Liver (tissue), 10 donors: ENCODE data around the gene ATF2. TPM values are rescaled to one million over a fixed set of nuclear protein-coding genes. Genes with fewer than 3 reads are reported as not detected.

Source experiments
- DNase-seq: peaks from one replicate; pipeline ENCODE4 v3.0.0-alpha.2; 2017; ENCODE audit warnings: low spot score
- H3K27ac ChIP-seq, 2 donors: one replicate each; pipeline ENCODE4 v1.7.0; 2013; ENCODE audit warnings: inconsistent platforms in 2 of 2, low read length in 2 of 2, control low read depth in 1 of 2, low read depth in 1 of 2, mild to moderate bottlenecking in 1 of 2
- H3K27me3 ChIP-seq, 4 donors: one replicate each; pipeline versions ENCODE4 v1.6.1 to v1.7.0; 2013; ENCODE audit warnings: low read length in 3 of 4, inconsistent platforms in 1 of 4, mild to moderate bottlenecking in 1 of 4, moderate library complexity in 1 of 4; ENCODE audit not compliant: control insufficient read depth in 4 of 4, insufficient read depth in 4 of 4
- H3K36me3 ChIP-seq, 4 donors: one replicate each; pipeline versions ENCODE4 v1.6.1 to v1.7.0; 2013; ENCODE audit warnings: low read length in 3 of 4, mild to moderate bottlenecking in 3 of 4, low read depth in 1 of 4, moderate library complexity in 1 of 4; ENCODE audit not compliant: control insufficient read depth in 4 of 4, insufficient read depth in 3 of 4
- H3K4me1 ChIP-seq, 4 donors: one replicate each; pipeline versions ENCODE4 v1.6.1 to v1.7.0; 2013; ENCODE audit warnings: low read length in 3 of 4, mild to moderate bottlenecking in 3 of 4, moderate library complexity in 1 of 4; ENCODE audit not compliant: control insufficient read depth in 4 of 4, insufficient read depth in 4 of 4
- H3K4me3 ChIP-seq, 3 donors: one replicate each; pipeline versions ENCODE4 v1.6.1 to v1.7.0; 2013; ENCODE audit warnings: low read length in 3 of 3, control low read depth in 1 of 3, low read depth in 1 of 3, mild to moderate bottlenecking in 1 of 3
- H3K9ac ChIP-seq, 2 donors: one replicate each; pipeline ENCODE4 v1.7.0; 2013; ENCODE audit warnings: low read length in 2 of 2, mild to moderate bottlenecking in 2 of 2, moderate library complexity in 2 of 2, control low read depth in 1 of 2, low read depth in 1 of 2
- H3K9me3 ChIP-seq, 4 donors: one replicate each; pipeline versions ENCODE4 v1.6.1 to v1.7.0; 2013; ENCODE audit warnings: low read length in 3 of 4; ENCODE audit not compliant: control insufficient read depth in 4 of 4
- EGR1 ChIP-seq, 2 donors: IDR thresholded peaks; 2 replicates each; pipeline ENCODE4 v1.6.1; 2016 to 2018; ENCODE audit warnings: antibody characterized with exemption in 2 of 2, low read depth in 2 of 2
- FOXA1 ChIP-seq: IDR thresholded peaks from 2 replicates; pipeline ENCODE4 v1.6.1; 2016; ENCODE audit warnings: antibody characterized with exemption
- FOXA2 ChIP-seq: IDR thresholded peaks from 2 replicates; pipeline ENCODE4 v1.6.1; 2016; ENCODE audit warnings: antibody characterized with exemption
- GABPA ChIP-seq, 2 donors: IDR thresholded peaks in 1 of 2; conservative IDR thresholded peaks in 1 of 2; 2 replicates each; pipeline ENCODE4 v1.6.1; 2016; ENCODE audit warnings: antibody characterized with exemption in 2 of 2, mild to moderate bottlenecking in 1 of 2, moderate library complexity in 1 of 2
- HNF4A ChIP-seq, 2 donors: conservative IDR thresholded peaks; 2 replicates each; pipeline ENCODE4 v1.6.1; 2016; ENCODE audit warnings: antibody characterized with exemption in 2 of 2, mild to moderate bottlenecking in 2 of 2
- JUND ChIP-seq, 2 donors: IDR thresholded peaks; 2 replicates each; pipeline ENCODE4 v1.6.1; 2016; ENCODE audit warnings: antibody characterized with exemption in 2 of 2
- NR2F2 ChIP-seq: IDR thresholded peaks from 2 replicates; pipeline ENCODE4 v1.6.1; 2016; ENCODE audit warnings: antibody characterized with exemption
- RAD21 ChIP-seq, 2 donors: IDR thresholded peaks; 2 replicates each; pipeline ENCODE4 v1.6.1; 2016; ENCODE audit warnings: antibody characterized with exemption in 2 of 2, mild to moderate bottlenecking in 2 of 2
- RXRA ChIP-seq, 2 donors: IDR thresholded peaks; 2 replicates each; pipeline ENCODE4 v1.6.1; 2017 to 2018; ENCODE audit warnings: antibody characterized with exemption in 2 of 2, mild to moderate bottlenecking in 1 of 2
- SP1 ChIP-seq: IDR thresholded peaks from 2 replicates; pipeline ENCODE4 v1.6.1; 2018; ENCODE audit warnings: antibody characterized with exemption, mild to moderate bottlenecking
- TAF1 ChIP-seq: conservative IDR thresholded peaks from 2 replicates; pipeline ENCODE4 v1.6.1; 2016; ENCODE audit warnings: antibody characterized with exemption, mild to moderate bottlenecking
- YY1 ChIP-seq: IDR thresholded peaks from 2 replicates; pipeline ENCODE4 v1.6.1; 2016; ENCODE audit warnings: antibody characterized with exemption, mild to moderate bottlenecking
- WGBS: extraction: QIAGEN DNeasy Blood & Tissue Kit; methylation state at CpG from one replicate; pipeline ENCODE4 v1.1.7; 2013; 5-methylcytosine and 5-hydroxymethylcytosine counted together
- polyA plus RNA-seq, 2 donors: library from polyadenylated mRNA; stranded (reverse) in 1 of 2; unstranded in 1 of 2; fragments of 200-250 nt in 1 of 2; fragments of >200 nt in 1 of 2; fragmentation: Nextera tagmentation in 1 of 2; extraction: Ambion mirVana in 1 of 2; gene quantifications; one replicate each; pipeline versions ENCODE4 v1.2.1 to v1.2.3, GENCODE V29; 2013 to 2015
- small RNA-seq: library from RNA; depleted of rRNA; stranded (forward); fragments of <200 nt; gene quantifications from one replicate; pipeline ENCODE3, GENCODE V24; 2014
- total RNA-seq, 2 donors: library from RNA; depleted of rRNA; stranded (reverse); fragments of >200 nt; gene quantifications; one replicate each; pipeline ENCODE4 v1.2.3, GENCODE V29; 2014
- TF ChIP-seq, protein P1 (sequence below): fragments of 150-350 bp; IDR thresholded peaks from 2 replicates; pipeline ENCODE4 v1.5.1; 2017; ENCODE audit warnings: improper control_type of control experiment, low read depth, low read length; ENCODE audit not compliant: missing input control
- TF ChIP-seq, protein P2 (sequence below): IDR thresholded peaks from 2 replicates; pipeline ENCODE4 v1.6.1; 2016; ENCODE audit warnings: antibody characterized with exemption
- TF ChIP-seq, protein P3 (sequence below): IDR thresholded peaks from 2 replicates; pipeline ENCODE4 v1.6.1; 2016; ENCODE audit warnings: antibody characterized with exemption
- TF ChIP-seq, protein P4 (sequence below): IDR thresholded peaks from 2 replicates; pipeline ENCODE4 v1.6.1; 2016; ENCODE audit warnings: antibody characterized with exemption, mild to moderate bottlenecking
- TF ChIP-seq, protein P5 (sequence below): IDR thresholded peaks from 2 replicates; pipeline ENCODE4 v1.6.1; 2016; ENCODE audit warnings: antibody characterized with exemption
- donor health status: healthy.
- donor health status: healthy.
- donor health status: healthy.
- donor health status: healthy.
- donor health status: healthy.

The ATF2 gene
- total and polyA plus RNA-seq, 4 donors: 10.4 to 34.0 (median 17.2) TPM

DNA sequence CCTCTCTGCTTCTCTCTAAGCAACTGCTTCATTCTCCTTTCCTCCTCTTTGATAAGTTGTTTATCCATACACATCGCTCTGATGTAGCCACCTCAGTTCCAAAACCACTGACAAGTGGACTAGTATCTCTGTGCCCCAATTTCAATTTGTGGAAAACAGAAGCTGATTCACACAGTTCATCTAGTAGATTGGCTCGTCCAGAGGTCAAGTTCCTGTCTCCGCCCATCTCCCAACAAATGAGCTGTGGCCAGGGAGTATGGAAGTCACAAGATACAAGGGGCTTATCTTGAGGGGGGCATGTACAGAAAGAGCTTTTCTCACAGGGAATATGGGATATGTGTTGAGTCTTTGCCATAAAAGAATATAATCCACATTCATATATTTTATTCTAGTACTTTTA is 145.1 kb downstream of the ATF2 start:
- Histone ChIP-seq H3K9ac (no peak overlapping the region), H3K27me3 (no peaks in the 10 kb centered on the region), H3K36me3 (no peaks in the 10 kb centered on the region), H3K4me3 (no peak overlapping the region), H3K9me3 (no peaks in the 10 kb centered on the region), H3K4me1 (no peaks in the 10 kb centered on the region), H3K27ac (no peak overlapping the region)
- WGBS: 80% methylated on average over 3 of the region's 3 CpGs
- TF ChIP-seq, protein P1, sequence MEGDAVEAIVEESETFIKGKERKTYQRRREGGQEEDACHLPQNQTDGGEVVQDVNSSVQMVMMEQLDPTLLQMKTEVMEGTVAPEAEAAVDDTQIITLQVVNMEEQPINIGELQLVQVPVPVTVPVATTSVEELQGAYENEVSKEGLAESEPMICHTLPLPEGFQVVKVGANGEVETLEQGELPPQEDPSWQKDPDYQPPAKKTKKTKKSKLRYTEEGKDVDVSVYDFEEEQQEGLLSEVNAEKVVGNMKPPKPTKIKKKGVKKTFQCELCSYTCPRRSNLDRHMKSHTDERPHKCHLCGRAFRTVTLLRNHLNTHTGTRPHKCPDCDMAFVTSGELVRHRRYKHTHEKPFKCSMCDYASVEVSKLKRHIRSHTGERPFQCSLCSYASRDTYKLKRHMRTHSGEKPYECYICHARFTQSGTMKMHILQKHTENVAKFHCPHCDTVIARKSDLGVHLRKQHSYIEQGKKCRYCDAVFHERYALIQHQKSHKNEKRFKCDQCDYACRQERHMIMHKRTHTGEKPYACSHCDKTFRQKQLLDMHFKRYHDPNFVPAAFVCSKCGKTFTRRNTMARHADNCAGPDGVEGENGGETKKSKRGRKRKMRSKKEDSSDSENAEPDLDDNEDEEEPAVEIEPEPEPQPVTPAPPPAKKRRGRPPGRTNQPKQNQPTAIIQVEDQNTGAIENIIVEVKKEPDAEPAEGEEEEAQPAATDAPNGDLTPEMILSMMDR: no peak
- no peak for TF ChIP-seq GABPA (IDR thresholded peaks at IDR 0.05 in 1 of 2, conservative IDR thresholded peaks at IDR 0.05 in 1 of 2)
- no peak for TF ChIP-seq EGR1 (IDR thresholded peaks at IDR 0.05; ENCODE audit: low read depth in 2 of 2)
- no peak for TF ChIP-seq NR2F2
- TF ChIP-seq, protein P2, sequence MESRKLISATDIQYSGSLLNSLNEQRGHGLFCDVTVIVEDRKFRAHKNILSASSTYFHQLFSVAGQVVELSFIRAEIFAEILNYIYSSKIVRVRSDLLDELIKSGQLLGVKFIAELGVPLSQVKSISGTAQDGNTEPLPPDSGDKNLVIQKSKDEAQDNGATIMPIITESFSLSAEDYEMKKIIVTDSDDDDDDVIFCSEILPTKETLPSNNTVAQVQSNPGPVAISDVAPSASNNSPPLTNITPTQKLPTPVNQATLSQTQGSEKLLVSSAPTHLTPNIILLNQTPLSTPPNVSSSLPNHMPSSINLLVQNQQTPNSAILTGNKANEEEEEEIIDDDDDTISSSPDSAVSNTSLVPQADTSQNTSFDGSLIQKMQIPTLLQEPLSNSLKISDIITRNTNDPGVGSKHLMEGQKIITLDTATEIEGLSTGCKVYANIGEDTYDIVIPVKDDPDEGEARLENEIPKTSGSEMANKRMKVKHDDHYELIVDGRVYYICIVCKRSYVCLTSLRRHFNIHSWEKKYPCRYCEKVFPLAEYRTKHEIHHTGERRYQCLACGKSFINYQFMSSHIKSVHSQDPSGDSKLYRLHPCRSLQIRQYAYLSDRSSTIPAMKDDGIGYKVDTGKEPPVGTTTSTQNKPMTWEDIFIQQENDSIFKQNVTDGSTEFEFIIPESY: no peak
- TF ChIP-seq SP1: no peak
- no peak for TF ChIP-seq JUND (IDR thresholded peaks at IDR 0.05)
- TF ChIP-seq, protein P3, sequence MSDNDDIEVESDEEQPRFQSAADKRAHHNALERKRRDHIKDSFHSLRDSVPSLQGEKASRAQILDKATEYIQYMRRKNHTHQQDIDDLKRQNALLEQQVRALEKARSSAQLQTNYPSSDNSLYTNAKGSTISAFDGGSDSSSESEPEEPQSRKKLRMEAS: no peak
- TF ChIP-seq, protein P4, sequence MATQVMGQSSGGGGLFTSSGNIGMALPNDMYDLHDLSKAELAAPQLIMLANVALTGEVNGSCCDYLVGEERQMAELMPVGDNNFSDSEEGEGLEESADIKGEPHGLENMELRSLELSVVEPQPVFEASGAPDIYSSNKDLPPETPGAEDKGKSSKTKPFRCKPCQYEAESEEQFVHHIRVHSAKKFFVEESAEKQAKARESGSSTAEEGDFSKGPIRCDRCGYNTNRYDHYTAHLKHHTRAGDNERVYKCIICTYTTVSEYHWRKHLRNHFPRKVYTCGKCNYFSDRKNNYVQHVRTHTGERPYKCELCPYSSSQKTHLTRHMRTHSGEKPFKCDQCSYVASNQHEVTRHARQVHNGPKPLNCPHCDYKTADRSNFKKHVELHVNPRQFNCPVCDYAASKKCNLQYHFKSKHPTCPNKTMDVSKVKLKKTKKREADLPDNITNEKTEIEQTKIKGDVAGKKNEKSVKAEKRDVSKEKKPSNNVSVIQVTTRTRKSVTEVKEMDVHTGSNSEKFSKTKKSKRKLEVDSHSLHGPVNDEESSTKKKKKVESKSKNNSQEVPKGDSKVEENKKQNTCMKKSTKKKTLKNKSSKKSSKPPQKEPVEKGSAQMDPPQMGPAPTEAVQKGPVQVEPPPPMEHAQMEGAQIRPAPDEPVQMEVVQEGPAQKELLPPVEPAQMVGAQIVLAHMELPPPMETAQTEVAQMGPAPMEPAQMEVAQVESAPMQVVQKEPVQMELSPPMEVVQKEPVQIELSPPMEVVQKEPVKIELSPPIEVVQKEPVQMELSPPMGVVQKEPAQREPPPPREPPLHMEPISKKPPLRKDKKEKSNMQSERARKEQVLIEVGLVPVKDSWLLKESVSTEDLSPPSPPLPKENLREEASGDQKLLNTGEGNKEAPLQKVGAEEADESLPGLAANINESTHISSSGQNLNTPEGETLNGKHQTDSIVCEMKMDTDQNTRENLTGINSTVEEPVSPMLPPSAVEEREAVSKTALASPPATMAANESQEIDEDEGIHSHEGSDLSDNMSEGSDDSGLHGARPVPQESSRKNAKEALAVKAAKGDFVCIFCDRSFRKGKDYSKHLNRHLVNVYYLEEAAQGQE: no peak
- TF ChIP-seq FOXA2: no peak
- no peak for TF ChIP-seq RAD21 (IDR thresholded peaks at IDR 0.05)
- TF ChIP-seq HNF4A (conservative IDR thresholded peaks at IDR 0.05): no peak
- TF ChIP-seq TAF1: no peak
- TF ChIP-seq, protein P5, sequence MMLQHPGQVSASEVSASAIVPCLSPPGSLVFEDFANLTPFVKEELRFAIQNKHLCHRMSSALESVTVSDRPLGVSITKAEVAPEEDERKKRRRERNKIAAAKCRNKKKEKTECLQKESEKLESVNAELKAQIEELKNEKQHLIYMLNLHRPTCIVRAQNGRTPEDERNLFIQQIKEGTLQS: no peak
- no peak for TF ChIP-seq RXRA (IDR thresholded peaks at IDR 0.05)
- no peak for TF ChIP-seq FOXA1
- no peak for TF ChIP-seq YY1
- no peak for DNase-seq

Small RNA genes within 50 kb of the gene (small RNA-seq; reads per million reads assigned to genes)
- gene MIR933 (0.07 reads per million), gene RF02271 (not detected), gene RNU6-1290P (not detected), gene RNU6-763P (not detected)

Other genes with a start within 250 kb of the ATF2 start
- 1 to 10 TPM; 1.1 to 1.6 TPM for gene CHN1, start 162.8 kb downstream of the ATF2 start, total RNA-seq
- gene CHN1, start 162.8 kb downstream of the ATF2 start, polyA plus RNA-seq: 1 to 10 TPM in 1 of 2 donors, under 1 TPM in 1; 0.66 to 1.1 TPM
- gene ATP5MC3, start 13.5 kb upstream of the ATF2 start, total RNA-seq: 100 to 1,000 TPM in 1 of 2 donors, 10 to 100 TPM in 1; 95.2 to 102 TPM
- 100 to 1,000 TPM; 352 to 403 TPM for gene ATP5MC3, start 13.5 kb upstream of the ATF2 start, polyA plus RNA-seq